ENCODE results near the gene PTK7.

Gene PTK7

DNA sequence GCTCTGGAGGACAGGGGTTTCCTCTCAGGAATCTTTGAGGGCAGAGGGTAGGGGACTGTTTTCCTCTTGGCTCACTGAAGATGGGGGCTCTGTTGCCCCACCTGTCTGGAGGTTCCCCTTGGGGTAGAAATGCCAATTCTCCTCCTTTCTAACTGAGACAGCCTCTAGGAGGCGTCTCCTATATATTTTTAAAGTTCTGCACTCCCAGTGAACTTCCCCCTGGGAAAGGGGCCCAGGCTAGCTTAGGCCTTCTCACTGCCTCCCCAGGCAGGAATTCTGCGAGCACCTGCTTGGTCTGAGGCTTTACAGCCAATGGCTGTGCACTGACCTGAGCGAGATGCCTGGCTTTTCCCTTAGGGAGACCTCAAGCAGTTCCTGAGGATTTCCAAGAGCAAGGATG, 70.1 kb downstream of the PTK7 start:
- no peak for DNase-seq (ENCODE audit: low read depth)

DNA sequence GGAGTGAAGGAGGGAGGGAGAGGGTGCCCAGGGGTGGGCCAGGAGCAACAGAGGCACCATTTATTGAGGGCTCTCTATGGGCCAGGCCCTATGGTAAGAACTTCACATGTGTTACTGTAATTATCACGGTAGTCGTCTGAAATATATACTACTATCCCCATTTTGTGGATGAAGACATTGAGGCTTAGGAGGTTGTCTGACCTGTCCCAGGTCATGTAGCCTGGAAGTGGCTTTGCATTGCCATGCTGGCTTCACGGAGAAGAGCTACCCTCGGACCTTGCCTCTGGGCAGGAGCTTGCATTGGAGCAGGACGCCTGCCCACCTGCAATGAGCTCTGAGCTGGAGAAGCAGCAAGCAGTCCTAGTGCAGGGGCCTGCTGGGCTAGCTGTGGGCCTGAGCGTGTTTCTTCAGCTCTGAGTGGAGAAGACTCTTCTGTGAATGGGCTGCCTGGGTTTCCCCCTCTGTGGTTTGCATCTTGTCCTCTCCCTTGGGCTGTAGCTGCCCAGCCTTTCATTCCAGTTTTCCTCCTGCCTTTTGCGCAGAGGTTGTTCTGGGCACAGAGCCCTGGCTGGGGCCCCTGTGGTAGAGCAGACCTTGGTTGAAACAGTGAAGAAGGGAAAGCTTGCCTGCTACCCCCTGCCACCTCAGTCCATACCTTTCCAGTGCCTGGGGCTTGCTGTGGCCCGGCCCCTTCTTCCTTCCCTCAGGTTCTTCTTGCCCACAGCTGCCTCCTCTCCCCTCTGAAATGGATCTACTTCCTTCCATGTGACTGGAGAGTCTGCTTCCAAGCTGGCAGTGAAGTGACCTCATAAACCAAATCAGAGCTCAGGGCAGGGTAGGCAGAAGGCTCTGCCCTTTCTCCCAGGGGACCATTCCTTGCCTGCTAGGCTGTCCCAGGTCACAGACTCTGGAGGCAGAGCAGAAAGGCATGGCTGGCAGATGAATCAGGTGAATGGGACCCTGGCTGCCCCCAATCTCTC, 70.9 kb downstream of the PTK7 start:
- DNase-seq (ENCODE audit: low read depth), result no peak

DNA sequence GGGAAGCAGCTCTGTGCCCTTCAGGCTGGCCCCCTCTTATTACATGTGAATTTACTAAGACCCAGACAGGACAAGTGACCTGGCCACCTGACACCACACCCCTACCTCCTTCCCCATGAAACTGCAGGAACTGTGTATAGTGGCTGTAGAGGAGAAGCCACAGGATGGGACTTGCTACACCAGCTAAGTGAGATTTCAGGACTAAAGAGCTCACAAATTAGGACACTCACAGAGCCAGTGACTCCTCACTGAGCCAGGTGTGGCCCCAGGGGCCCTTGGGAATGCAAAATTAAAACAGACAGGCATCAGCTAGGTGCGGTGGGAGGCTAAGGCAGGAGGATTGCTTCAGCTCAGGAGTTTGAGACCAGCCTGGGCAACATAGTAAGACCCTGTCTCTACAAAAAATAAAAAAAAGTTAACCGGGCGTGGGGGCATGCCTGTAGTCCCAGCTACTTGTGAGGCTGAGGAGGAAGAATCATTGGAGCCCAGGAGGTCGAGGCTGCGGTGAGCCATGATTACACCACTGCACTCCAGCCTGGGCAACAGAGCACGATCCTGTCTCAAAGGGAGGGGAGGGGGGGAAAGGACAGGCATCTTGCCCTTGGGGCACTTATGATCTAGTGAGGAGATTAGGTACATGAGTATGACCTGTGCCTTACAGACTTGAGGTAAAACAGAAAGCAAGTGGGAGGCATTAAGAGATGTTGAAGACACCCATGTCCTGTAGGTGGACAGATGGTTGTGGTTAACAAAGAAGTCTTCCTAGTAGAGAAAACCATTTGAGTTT, 71.8 kb downstream of the PTK7 start:
- no peak for DNase-seq (ENCODE audit: low read depth)

GRCh38 chr6:43149265-43149664, 73.2 kb downstream of the PTK7 start:
- no peak for DNase-seq (ENCODE audit: low read depth)

DNA sequence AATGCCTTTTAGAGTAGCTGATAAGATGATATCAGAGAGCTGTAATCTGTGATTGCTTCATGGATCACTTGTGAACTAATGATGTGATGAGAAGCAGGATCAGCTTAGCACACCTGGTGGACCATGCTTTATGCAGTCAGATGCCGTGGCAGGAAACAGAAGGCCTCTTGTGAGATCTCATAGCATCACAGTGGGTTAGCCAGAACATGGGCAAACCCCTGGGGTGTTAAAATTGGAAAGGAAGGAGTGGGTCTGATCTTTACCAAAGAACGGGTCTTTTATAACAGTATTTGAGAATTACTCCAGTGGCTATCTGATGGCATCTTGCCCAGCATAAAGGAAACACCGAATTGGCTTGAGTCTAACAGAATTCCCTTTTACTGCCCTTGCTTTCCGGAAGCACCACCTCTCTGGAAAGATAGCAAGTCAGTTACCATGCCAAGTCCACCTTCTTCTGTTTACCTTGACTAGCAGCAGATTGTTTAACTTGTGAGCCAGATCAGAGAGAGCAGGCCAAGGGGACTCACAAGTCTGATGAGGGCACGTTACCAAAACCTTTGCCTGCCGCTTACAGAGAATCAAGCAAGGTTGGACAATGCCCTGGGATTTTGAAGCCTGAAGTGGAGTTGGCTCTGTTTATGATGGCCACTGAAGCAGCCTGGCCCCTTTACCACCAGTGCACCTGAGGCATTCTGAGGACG, 74.1 kb downstream of the PTK7 start:
- no peak for DNase-seq (ENCODE audit: low read depth)

GRCh38 chr6:43159599-43159998, 83.5 kb downstream of the PTK7 start:
- no peak for DNase-seq (ENCODE audit: low read depth)

DNA sequence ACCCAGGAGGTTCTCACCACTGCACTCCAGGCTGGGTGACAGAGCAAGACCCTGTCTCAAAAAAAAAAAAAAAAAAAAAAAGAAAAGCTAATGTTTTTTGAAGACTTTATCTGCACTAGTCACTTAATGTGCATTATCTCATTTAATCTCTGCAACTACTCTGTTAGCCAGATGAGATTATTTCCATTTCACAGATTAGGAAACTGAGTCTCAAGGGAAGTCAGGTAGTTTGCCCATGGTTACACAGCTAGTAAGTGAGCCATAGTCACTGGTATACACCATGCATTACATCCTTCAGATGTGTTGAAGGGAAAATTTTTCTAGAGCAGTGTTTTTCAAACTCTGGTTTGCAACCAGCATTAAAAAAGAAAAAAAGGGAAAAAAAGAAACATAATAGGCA, 87.8 kb downstream of the PTK7 start:
- no peak for DNase-seq (ENCODE audit: low read depth)

GRCh38 chr6:43170417-43170930, 94.4 kb downstream of the PTK7 start:
- DNase-seq (ENCODE audit: low read depth), result peak; percentile 85

DNA sequence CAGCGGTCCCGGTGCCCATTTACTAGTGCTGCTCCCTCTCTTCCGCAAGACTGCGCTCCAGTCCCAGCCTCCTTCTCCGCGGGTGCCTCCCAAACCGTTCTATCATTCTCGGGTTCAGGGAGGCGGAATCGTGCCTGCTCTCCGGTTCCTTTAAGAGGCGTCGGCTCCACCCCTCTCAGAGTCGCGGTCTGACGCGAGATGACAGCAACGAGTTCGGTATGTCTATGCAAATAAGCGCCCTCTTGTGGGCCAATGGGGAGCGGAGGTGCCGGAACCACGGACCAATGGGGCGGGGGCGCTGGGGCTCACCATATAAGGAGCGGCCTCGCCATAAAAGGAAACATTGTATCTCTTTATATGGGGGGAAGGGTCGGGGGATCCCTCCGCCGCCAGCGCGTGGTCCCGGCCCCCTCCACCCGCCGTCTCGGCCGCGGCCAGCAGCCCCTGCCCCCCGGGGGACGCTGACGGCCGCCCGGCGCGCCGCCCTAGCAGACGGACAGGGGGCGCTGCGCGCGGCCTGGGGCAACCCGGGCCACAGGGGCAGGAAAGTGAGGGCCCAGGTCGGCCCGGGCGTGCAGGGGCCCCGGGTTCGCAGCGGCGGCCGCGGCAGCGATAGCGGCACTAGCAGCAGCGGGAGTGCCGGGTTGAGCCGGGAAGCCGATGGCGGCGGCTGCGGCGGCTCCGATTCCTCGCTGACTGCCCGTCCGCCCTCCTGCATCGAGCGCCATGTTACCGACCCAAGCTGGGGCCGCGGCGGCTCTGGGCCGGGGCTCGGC, 95.0 kb downstream of the PTK7 start, which contains the start of gene SRF:
Gene SRF, plus strand, starts transcription at position 339 of the 776 bp plus-strand sequence. Its CDS starts 388 bp downstream, at position 727.
- peak; percentile 99 for DNase-seq (ENCODE audit: low read depth)

GRCh38 chr6:43171707-43172103, 95.6 kb downstream of the PTK7 start:
- DNase-seq (ENCODE audit: low read depth), result no peak

- no peak for DNase-seq (ENCODE audit: low read depth)
These were observed 96.2 kb downstream of the PTK7 start for GRCh38 chr6:43172104-43173007.

GRCh38 chr6:43173591-43174262, 97.6 kb downstream of the PTK7 start:
- no peak for DNase-seq (ENCODE audit: low read depth)

DNA sequence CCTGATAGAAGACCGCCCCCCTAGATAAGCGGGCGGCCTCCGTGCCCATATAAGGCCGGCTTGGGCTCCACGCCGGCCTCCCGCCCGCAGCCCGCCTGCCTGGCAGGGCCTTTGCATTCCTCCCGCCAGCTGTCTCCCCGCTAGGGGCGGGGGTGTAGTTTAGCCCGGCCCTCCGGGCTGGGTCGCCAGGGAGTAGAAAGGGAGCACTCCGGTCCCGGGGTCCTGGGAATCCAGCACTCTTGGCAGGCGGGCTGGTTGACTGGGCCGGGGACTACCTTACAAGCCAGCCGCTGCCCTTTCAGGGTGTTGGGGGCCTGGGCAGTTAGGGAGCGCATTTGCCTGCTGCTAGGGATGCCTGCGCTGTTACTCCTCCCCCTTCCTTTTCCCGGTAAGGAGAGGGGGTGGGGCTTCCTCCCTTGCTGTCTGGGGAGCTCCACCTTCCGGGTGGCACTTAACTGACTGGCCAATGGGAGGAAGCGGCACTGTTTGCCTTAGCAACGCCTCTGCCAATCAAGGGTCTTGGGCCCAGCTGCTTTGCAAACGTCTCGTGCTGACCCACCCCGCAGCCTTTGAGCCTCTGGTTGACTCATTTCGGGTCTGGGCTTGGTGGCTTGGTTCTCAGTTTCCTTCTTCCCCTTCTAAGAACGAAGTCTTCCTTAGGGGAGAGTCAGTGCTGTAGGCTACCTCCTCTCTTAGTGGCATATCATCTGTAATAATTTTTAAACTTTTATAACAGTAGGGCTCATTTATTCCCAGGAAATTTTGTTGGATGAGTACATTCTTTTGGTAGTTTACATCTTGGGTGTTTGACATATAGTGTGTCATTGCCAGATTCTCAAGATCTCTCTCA, 98.4 kb downstream of the PTK7 start:
- DNase-seq (ENCODE audit: low read depth), result peak; percentile 100

DNA sequence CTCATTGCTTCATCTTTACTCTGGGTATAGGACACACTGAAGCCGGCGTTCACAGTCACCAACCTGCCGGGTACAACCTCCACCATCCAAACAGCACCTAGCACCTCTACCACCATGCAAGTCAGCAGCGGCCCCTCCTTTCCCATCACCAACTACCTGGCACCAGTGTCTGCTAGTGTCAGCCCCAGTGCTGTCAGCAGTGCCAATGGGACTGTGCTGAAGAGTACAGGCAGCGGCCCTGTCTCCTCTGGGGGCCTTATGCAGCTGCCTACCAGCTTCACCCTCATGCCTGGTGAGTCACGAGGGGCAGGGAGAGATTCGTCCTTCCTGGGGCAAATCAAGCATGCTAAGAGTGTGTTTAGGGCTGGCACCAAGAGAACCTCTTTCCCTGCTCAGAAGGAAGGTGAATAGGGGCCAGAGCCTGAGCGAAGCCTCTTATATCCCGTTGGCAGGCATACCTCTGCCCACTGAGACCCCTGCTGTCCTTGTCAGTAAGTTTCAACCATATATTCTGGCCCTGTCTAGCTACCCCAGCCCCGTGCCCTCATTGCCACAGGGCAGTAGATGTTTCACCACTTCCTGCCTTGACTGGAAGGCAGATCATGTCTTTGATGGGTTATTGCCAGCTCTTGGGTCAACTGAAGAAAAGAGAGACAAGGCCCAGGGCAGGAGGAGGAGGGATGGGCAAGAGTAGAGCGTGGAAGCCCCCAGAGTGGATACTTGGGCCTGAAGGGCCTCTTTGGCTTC, 99.7 kb downstream of the PTK7 start:
- DNase-seq (ENCODE audit: low read depth), result no peak

- no peak for DNase-seq (ENCODE audit: low read depth)
These were observed 100.3 kb downstream of the PTK7 start for GRCh38 chr6:43176423-43176786.

GRCh38 chr6:43178150-43178549, 102.0 kb downstream of the PTK7 start:
- DNase-seq (ENCODE audit: low read depth), result no peak

DNA sequence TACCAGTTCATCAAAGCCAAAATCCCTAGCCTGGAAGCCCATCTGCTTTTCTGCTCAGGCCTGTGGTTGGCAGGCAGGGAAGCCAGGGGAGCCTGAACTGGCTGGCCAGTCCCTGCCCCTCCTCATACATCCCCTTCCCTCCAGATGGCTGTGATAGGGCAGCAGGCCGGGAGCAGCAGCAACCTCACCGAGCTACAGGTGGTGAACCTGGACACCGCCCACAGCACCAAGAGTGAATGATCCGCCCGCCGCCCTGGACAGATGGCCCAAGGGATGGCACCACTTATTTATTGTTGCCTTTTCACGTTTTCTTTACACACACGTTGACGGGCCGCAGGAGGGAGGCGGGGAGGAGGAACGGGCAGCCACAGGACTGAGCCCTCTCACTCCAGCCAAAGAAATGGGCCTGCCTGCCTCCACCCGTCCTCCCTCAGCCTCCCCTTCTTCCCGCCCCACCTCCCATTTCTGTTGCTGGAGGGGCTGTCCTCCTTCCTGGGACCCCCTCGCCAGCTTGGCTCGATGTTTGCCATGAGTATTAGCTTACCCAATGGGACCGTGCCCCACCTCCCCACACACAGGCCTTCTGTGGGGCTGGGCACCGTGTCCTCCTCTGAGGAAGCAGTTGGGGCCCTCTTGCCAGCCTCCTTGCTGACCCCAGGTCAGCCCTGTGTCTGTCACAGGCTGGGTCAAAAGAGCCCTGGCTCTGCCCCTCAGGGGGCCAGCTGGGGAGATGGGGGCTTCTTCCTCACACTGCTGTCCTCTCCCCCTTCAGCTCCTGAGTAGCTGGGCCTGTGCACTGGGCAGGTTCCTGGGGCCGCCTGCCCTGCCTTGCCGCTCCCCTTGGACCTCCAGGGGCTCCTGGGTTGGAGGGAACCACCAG, 103.1 kb downstream of the PTK7 start:
- no peak for DNase-seq (ENCODE audit: low read depth)
